Measurements from ENCODE around the gene UGT2B17. TPM values are rescaled to one million over a fixed set of nuclear protein-coding genes. Genes with fewer than 3 reads are reported as not detected.

The UGT2B17 gene
- total and polyA plus RNA-seq, 2 experiments from 2014 or later: not detected

DNA sequence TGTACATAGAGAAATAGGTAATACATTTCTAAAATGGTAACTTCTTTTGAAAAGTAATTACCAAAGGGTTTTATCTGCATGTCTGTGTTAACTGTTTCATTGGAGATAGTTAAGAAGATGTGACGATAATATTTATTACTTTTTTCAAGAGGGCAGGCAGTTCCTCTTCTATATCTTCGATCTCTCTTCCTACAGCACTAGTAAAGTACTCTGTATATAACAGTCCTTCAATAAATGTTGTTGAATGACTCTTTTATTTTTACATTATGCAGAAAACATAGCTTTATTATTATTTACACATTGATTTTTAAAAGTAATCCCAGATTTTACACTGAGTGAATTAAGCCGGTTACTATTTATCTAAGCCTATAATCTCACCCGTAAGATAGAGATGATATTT, 77.1 kb downstream of the UGT2B17 start:
- Histone ChIP-seq H3K36me3 (no peaks in the 10 kb centered on the region), H3K9me3 (ENCODE audit: low read depth) (no peaks in the 10 kb centered on the region), H3K27ac (no peak overlapping the region), H3K4me3 (no peak overlapping the region), H3K27me3 (no peaks in the 10 kb centered on the region), H3K4me1 (ENCODE audit: low read depth) (no peaks in the 10 kb centered on the region)
- DNase-seq (ENCODE audit: low read depth in 1 of 2, low spot score in 1 of 2): no peak
- TF ChIP-seq, protein P1, sequence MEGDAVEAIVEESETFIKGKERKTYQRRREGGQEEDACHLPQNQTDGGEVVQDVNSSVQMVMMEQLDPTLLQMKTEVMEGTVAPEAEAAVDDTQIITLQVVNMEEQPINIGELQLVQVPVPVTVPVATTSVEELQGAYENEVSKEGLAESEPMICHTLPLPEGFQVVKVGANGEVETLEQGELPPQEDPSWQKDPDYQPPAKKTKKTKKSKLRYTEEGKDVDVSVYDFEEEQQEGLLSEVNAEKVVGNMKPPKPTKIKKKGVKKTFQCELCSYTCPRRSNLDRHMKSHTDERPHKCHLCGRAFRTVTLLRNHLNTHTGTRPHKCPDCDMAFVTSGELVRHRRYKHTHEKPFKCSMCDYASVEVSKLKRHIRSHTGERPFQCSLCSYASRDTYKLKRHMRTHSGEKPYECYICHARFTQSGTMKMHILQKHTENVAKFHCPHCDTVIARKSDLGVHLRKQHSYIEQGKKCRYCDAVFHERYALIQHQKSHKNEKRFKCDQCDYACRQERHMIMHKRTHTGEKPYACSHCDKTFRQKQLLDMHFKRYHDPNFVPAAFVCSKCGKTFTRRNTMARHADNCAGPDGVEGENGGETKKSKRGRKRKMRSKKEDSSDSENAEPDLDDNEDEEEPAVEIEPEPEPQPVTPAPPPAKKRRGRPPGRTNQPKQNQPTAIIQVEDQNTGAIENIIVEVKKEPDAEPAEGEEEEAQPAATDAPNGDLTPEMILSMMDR (IDR thresholded peaks at IDR 0.05; ENCODE audit: low read depth, low read length): no peak

DNA sequence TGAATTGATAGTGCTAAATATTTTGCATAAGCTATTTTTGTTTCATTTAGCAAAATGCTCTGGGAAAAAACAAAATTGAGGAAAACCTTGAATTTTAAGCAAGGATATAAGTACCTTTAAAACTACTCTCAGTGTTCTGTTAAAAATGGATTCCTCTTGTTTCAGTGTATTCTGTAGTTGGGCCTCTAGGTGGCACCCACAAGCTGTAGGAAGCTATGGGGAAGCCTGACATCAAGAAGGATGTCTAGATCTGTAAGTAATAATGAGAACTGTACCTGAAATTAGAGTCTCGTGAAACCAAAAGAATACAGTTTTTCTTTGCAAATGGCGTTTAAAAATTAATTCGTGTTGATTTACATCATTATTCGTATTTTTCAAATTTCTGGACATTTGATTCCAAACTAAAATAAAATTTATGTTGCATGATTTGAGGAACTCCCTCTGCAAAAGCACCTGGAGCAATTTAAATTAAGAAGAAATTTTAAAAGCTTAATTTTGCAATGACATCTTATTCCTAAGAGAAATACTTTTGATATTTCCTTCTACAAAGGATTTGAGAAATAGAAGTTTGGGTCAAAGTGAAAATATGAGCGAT, 77.6 kb downstream of the UGT2B17 start:
- Histone ChIP-seq H3K27ac (no peak overlapping the region), H3K27me3 (no peaks in the 10 kb centered on the region), H3K4me1 (ENCODE audit: low read depth) (no peaks in the 10 kb centered on the region), H3K4me3 (no peak overlapping the region), H3K9me3 (ENCODE audit: low read depth) (no peaks in the 10 kb centered on the region), H3K36me3 (no peaks in the 10 kb centered on the region)
- peak; percentile 69 to 75 for DNase-seq (ENCODE audit: low read depth in 1 of 2, low spot score in 1 of 2)
- TF ChIP-seq, protein P1 (IDR thresholded peaks at IDR 0.05; ENCODE audit: low read depth, low read length): peak; percentile 85

DNA sequence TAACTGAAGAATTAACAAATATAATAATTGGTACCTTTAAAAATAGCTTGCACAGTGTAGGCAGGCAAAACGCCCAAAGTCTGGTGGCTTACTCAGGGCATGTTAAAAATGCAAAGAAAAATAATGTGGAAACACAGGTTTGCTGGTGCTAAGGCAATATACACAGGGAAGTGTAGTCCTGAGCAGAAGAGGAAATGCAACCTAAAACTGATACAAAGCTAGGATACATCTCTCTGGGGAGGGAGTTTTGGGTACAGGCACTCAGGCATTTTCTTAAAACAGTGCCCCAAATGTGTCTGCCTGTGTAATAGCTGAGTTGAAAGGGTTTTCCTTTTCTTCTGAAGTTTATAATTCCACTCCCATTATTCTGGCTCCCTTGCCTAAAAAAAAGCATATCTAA, 81.4 kb downstream of the UGT2B17 start:
- no peaks in the 10 kb centered on the region for H3K4me1 ChIP-seq (ENCODE audit: low read depth)
- no peak overlapping the region for H3K27ac ChIP-seq
- DNase-seq (ENCODE audit: low read depth in 1 of 2, low spot score in 1 of 2): no peak
- TF ChIP-seq, protein P1 (IDR thresholded peaks at IDR 0.05; ENCODE audit: low read depth, low read length): no peak
- no peaks in the 10 kb centered on the region for H3K9me3 ChIP-seq (ENCODE audit: low read depth)
- no peaks in the 10 kb centered on the region for H3K36me3 ChIP-seq
- no peaks in the 10 kb centered on the region for H3K27me3 ChIP-seq
- no peak overlapping the region for H3K4me3 ChIP-seq

DNA sequence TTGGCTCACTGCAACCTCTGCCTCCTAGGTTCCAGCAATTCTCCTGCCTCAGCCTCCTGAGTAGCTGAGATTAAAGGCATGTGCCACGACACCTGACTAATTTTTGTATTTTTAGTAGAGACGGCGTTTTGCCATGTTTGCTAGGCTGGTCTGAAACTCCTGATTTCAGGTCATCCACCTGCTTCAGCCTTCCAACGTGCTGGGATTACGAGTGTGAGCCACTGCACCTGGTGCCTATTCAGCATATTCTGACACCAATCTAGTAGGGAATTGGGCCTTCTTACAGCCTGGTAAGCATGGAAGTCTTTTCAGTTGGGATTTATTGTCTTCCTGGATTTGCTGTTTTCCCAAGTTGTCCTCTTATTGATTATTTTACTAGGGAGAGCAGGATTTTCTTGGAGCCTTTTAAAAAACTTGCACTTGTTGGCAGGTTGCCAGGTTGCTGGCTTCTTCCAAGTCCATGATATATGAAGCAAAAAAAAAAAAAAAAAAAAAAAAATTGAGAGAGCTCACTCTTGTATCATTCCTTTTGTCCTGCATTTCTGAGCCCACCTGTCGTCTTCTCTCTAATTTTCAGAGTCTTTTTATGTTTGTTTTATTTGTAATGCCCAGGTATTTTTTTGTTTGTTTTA, 85.2 kb downstream of the UGT2B17 start:
- no peaks in the 10 kb centered on the region for H3K4me1 ChIP-seq (ENCODE audit: low read depth)
- no peak overlapping the region for H3K4me3 ChIP-seq
- H3K9me3 ChIP-seq (ENCODE audit: low read depth): no peaks in the 10 kb centered on the region
- H3K36me3 ChIP-seq: no peaks in the 10 kb centered on the region
- H3K27ac ChIP-seq: no peak overlapping the region
- TF ChIP-seq, protein P1 (IDR thresholded peaks at IDR 0.05; ENCODE audit: low read depth, low read length): no peak
- peak; percentile 5 to 45 for DNase-seq (ENCODE audit: low read depth in 1 of 2, low spot score in 1 of 2)
- no peaks in the 10 kb centered on the region for H3K27me3 ChIP-seq

DNA sequence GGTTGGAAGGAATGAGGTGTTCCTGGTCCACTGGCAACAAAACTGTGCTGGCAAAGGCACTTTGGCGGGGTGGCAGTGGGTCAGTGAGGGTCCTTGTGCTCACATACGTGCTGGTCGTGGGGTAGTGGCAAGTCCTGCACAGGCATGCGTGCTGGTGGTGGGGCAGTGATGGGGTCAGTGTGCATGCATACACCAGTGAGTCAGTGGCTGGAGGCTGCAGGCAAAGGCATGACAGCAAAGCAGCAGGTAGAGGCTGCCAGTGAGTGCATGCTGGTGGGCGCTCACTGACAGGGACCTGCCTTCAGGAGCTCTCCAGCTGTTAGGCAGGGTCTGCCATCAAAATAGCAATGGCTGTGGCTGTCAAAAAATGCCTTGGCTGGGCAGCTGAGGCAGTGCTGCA, 86.8 kb downstream of the UGT2B17 start:
- no peaks in the 10 kb centered on the region for H3K27me3 ChIP-seq
- H3K9me3 ChIP-seq (ENCODE audit: low read depth): no peaks in the 10 kb centered on the region

More for the DNA sequence above, 86.8 kb downstream of the UGT2B17 start:
- no peak overlapping the region for H3K4me3 ChIP-seq
- no peaks in the 10 kb centered on the region for H3K4me1 ChIP-seq (ENCODE audit: low read depth)
- no peak overlapping the region for H3K27ac ChIP-seq
- no peak for DNase-seq (ENCODE audit: low read depth in 1 of 2, low spot score in 1 of 2)
- TF ChIP-seq, protein P1 (IDR thresholded peaks at IDR 0.05; ENCODE audit: low read depth, low read length): no peak
- no peaks in the 10 kb centered on the region for H3K36me3 ChIP-seq

Other genes starting within 250 kb of the UGT2B17 start
- gene YTHDC1, start 226.2 kb downstream of the UGT2B17 start, total RNA-seq: 59.8 and 75.2 TPM in 2 replicates
- 31.0 and 58.1 TPM in 2 replicates for gene YTHDC1, start 226.2 kb downstream of the UGT2B17 start, polyA plus RNA-seq
- gene TMPRSS11E, start 128.9 kb downstream of the UGT2B17 start, total RNA-seq: not detected in 2 replicates
- gene TMPRSS11E, start 128.9 kb downstream of the UGT2B17 start, polyA plus RNA-seq: not detected in 2 replicates
- not detected in 2 replicates for gene UGT2B15, start 94.3 kb upstream of the UGT2B17 start, total RNA-seq
- gene UGT2B15, start 94.3 kb upstream of the UGT2B17 start, polyA plus RNA-seq: not detected in 2 replicates
- not detected in 2 replicates for gene UGT2B10, start 239.7 kb upstream of the UGT2B17 start, total RNA-seq
- not detected in 2 replicates for gene UGT2B10, start 239.7 kb upstream of the UGT2B17 start, polyA plus RNA-seq

Measured in cardiac muscle cell (in vitro differentiated cells and primary cell).